ENCODE results near the gene DMBX1. TPM values are rescaled to one million over a fixed set of nuclear protein-coding genes. Genes with fewer than 3 reads are reported as not detected.
A peak's percentile ranks its signal among the peaks of the same experiment; 100 is the strongest.

DMBX1 gene
- total RNA-seq, 2 donors from 2014 or later: not detected

DNA sequence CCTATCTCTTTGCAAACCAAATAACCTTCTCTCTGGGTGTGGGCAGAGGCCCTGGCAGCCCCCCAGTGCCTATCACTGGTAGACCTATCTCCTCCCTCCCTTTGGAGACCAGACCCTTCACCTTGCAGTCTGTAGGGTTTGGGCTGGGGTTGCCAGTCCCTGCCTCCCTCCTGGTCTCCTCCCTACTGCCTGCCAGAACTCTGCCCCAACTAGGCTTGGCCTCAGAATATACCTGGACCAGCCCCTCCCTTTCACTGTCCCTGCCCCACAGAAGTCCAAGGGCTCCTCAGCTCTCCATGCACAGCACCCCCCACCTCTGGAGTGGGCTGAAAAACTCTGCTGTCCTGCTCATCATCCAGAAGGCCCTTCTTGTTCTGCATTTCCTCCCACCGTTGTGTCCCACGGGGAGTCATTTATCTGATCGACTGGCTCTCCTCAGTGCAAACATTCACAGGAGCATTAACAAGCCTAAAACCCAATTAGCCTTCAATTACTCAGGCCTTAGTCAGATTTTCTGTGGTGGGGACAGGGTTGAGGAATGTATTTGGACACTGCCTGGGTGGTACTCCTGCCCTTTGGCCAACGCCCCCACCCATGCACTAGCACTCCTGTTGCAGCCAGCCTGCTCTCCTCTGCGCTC, 27.7 kb upstream of the DMBX1 start:
- Histone ChIP-seq H3K27ac (no peak overlapping the region), H3K27me3 (no peaks in the 10 kb centered on the region), H3K36me3 (no peaks in the 10 kb centered on the region), H3K4me1 (peaks cover 0 to 4% of the 10 kb centered on the region in 2 donors), H3K4me3 (no peak overlapping the region), H3K9me3 (no peaks in the 10 kb centered on the region)
- TF ChIP-seq, protein P1, sequence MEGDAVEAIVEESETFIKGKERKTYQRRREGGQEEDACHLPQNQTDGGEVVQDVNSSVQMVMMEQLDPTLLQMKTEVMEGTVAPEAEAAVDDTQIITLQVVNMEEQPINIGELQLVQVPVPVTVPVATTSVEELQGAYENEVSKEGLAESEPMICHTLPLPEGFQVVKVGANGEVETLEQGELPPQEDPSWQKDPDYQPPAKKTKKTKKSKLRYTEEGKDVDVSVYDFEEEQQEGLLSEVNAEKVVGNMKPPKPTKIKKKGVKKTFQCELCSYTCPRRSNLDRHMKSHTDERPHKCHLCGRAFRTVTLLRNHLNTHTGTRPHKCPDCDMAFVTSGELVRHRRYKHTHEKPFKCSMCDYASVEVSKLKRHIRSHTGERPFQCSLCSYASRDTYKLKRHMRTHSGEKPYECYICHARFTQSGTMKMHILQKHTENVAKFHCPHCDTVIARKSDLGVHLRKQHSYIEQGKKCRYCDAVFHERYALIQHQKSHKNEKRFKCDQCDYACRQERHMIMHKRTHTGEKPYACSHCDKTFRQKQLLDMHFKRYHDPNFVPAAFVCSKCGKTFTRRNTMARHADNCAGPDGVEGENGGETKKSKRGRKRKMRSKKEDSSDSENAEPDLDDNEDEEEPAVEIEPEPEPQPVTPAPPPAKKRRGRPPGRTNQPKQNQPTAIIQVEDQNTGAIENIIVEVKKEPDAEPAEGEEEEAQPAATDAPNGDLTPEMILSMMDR (IDR thresholded peaks at IDR 0.05): no peak
- no peak for DNase-seq (ENCODE audit: low spot score)

DNA sequence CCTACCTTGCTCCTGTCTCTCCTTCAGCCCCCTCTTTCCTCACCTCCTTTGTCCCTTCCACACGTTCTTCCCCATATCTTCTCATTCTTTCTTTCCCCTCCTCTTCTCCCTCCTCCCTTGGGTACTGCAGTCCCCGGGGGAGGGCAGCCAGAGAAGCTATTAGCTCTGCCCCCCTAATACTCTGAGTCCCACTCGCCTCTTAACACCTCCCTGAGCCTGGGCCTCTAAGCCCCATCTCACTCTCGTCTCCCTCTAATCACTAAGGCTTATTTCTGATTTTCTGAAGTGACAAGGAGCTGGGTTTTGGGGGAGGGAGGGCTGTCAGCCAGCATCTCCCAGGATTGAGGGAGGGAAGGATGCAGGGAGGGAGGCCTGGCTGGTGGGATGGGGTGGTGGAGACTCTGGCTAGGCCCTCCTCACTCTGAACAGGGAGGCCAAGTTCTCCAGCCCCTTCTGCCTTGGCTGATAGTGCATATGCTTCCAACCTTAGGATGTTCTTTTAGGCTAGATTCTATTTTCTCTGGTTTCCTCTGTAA, 25.6 kb upstream of the DMBX1 start:
- no peaks in the 10 kb centered on the region for H3K9me3 ChIP-seq
- H3K27me3 ChIP-seq: no peaks in the 10 kb centered on the region
- H3K36me3 ChIP-seq: no peaks in the 10 kb centered on the region
- peaks cover 0 to 9% of the 10 kb centered on the region in 2 donors for H3K4me1 ChIP-seq
- no peak overlapping the region for H3K27ac ChIP-seq
- TF ChIP-seq, protein P1 (IDR thresholded peaks at IDR 0.05): no peak
- no peak overlapping the region for H3K4me3 ChIP-seq
- DNase-seq (ENCODE audit: low spot score): no peak

DNA sequence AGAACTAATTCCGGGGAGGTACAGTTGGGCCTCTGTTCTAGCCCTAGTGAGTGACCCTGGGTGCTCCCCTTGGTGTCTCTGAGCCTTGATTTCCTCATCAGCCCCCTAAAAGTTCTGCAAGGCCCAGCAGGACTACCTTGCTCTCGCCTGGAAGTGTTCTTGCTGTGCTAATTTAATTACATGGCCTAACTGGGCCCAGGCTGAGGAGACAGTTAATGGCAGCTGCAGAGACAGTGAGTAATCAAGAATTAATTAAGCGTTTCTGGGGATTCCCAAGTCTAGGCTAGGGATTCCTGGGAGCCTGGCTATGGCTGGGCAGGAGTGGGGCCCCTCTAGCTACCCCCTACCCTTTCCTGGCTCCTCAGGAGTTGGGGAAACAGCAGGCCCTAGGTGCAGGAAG, 24.7 kb upstream of the DMBX1 start:
- no peaks in the 10 kb centered on the region for H3K9me3 ChIP-seq
- no peaks in the 10 kb centered on the region for H3K36me3 ChIP-seq
- no peak for DNase-seq (ENCODE audit: low spot score)
- no peaks in the 10 kb centered on the region for H3K27me3 ChIP-seq
- no peak overlapping the region for H3K27ac ChIP-seq
- H3K4me3 ChIP-seq: no peak overlapping the region
- TF ChIP-seq, protein P1 (IDR thresholded peaks at IDR 0.05): no peak
- H3K4me1 ChIP-seq: peaks cover 0 to 9% of the 10 kb centered on the region in 2 donors

DNA sequence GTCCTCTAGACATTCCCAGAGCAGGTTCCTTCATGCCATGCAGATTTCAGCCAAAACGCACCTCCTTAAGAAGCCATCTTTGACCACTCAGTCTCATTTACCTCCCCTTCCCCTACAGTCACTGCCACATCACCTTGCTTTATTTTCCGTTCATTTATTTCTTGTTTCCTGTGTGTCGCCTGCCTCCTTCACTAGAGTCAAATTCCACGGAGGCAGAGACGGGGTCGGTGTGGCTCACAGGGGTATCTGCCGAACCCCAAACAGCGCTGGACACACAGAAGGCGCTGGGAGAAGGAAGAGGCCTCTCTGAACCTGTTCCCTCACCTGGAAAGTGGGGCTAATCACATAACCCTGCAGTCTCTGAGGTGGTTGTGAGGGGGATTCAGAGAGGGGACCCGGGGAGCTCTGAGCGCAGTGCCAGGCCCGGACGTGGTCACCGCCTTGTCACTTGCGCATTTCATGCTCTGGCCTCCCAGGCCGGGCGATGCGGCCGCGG, 23.6 kb upstream of the DMBX1 start:
- TF ChIP-seq, protein P1 (IDR thresholded peaks at IDR 0.05): no peak
- no peak for DNase-seq (ENCODE audit: low spot score)
- Histone ChIP-seq H3K27ac (no peak overlapping the region), H3K36me3 (no peaks in the 10 kb centered on the region), H3K27me3 (no peaks in the 10 kb centered on the region), H3K4me3 (peak overlapping the region; percentile 45 to 64), H3K4me1 (peaks cover 0 to 9% of the 10 kb centered on the region in 2 donors), H3K9me3 (no peaks in the 10 kb centered on the region)

DNA sequence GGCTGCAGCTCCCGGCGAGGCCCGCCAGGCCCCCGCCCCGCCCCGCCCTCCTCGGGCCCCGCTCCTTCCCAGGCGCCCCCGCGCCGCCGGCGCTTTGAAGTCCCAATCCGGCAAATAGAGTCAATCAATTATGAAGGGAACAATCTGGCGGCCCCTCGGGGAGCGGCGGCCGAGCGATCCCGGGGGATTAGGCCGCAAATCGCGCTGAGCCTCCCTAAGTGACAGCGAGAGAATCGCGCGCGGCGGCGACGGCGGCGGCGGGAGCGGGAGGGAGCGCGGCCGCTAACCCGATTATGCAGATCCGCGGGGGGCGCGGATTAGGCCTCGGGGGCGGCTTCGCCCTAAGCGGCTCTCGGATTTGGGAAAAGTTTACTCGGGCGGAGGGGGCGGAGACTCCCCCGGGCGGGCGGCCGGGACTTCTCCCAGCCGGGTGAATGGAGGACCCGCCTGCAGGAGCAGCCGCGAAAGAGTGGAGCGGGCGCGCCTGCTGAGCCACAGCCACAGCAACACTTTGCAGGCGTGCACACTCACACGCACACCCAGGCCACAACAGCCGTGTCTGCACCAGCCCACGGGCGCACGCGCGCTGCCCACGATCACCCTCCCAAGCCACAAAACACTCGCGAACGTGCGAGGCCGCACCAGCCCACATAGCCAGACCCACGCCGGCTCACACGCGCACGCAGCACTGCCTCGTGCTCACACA, 23.0 kb upstream of the DMBX1 start:
- H3K27ac ChIP-seq: no peak overlapping the region
- no peak for DNase-seq (ENCODE audit: low spot score)
- TF ChIP-seq, protein P1 (IDR thresholded peaks at IDR 0.05): no peak
- H3K4me1 ChIP-seq: peaks cover 0 to 9% of the 10 kb centered on the region in 2 donors
- no peaks in the 10 kb centered on the region for H3K27me3 ChIP-seq
- H3K9me3 ChIP-seq: no peaks in the 10 kb centered on the region
- H3K4me3 ChIP-seq: peak overlapping the region; percentile 45 to 64
- H3K36me3 ChIP-seq: no peaks in the 10 kb centered on the region

All from right atrium auricular region (tissue), 2 donors.